Peyer's patch (tissue), 4 donors: ENCODE measurements around the gene NEUROD2.

Experiments
- POLR2A ChIP-seq, 2 donors: fragments of 450-650 bp; IDR thresholded peaks; one replicate each; pipeline ENCODE4 v1.5.1; 2017; ENCODE audit warnings: antibody characterized with exemption in 2 of 2, mild to moderate bottlenecking in 2 of 2, moderate library complexity in 2 of 2
- TF ChIP-seq, protein P1 (sequence below), 6 experiments: fragments of 450-650 bp in 4 of 6; fragments of 200-600 bp in 2 of 6; sonication (generic) in 1 of 6; IDR thresholded peaks; one replicate each; pipeline ENCODE4 v1.5.1; 2017 to 2019; ENCODE audit warnings: antibody characterized with exemption in 6 of 6, mild to moderate bottlenecking in 3 of 6, moderate library complexity in 1 of 6

DNA sequence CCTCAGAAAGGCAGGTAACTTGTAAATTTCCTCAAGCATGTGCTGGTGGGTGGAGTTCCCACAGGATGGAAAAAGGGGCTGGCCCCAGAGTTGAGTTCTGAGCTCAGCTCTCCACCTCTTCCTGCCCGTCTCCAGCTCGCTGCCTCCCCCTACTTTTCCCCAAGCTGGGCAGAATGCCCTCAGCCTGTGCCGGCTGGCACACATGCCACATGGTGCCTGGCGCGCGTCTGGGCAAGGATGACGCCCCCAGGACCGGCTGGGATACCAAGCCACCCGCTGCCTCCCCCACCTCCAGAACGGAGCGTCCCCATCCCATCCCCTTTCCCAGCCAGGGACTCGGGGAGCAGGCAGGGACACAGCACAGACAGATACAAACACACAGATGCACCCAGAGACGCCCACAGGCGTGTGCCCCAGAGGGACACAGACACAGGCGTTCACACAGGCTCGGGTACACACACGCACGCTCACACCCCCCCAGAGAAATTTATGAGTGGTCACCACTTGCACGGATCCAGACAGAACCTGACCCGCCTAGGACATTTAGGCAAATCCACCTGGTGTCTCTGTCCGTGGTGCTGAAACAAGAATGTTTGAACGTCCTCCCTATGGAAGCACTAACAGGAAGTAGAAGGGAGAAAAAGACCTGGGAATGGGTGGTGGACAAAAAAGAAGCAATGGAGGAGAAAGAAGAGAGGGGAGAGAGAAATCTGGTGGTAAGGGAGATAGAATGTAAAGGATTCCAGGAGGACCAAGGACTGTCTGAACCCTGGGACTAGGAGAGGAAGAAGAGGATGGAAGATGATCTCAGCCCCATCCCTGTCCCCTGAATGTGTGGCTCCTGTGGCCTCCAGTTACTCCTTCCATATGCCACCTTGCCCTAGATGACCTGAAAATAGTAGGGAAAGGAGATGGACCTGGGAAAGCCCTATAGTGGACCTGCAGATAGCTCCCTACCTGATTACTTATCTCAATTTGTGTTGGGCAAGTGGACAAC is 15.5 kb downstream of the NEUROD2 start:
- TF ChIP-seq POLR2A (IDR thresholded peaks at IDR 0.05), result no peak
- TF ChIP-seq, protein P1, sequence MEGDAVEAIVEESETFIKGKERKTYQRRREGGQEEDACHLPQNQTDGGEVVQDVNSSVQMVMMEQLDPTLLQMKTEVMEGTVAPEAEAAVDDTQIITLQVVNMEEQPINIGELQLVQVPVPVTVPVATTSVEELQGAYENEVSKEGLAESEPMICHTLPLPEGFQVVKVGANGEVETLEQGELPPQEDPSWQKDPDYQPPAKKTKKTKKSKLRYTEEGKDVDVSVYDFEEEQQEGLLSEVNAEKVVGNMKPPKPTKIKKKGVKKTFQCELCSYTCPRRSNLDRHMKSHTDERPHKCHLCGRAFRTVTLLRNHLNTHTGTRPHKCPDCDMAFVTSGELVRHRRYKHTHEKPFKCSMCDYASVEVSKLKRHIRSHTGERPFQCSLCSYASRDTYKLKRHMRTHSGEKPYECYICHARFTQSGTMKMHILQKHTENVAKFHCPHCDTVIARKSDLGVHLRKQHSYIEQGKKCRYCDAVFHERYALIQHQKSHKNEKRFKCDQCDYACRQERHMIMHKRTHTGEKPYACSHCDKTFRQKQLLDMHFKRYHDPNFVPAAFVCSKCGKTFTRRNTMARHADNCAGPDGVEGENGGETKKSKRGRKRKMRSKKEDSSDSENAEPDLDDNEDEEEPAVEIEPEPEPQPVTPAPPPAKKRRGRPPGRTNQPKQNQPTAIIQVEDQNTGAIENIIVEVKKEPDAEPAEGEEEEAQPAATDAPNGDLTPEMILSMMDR (IDR thresholded peaks at IDR 0.05), result no peak
